ENCODE data around the gene TCF15. TPM values are rescaled to one million over a fixed set of nuclear protein-coding genes. Genes with fewer than 3 reads are reported as not detected.

TCF15 gene
- total and polyA plus RNA-seq, 2 of the 4 experiments (the other 2 are of a cell fraction), result not detected

- WGBS, 2 experiments (ENCODE audit: extremely low coverage in 2 of 2, insufficient read length in 1 of 2), result no CpG with 5 or more reads among the region's 2 CpGs
- Histone ChIP-seq H3K9me1 (ENCODE audit: insufficient read depth, low read length) (no peaks in the 10 kb centered on the region; the same call in 1 of the 2 replicates), H2BK5ac (ENCODE audit: low read depth, low read length, poor library complexity, severe bottlenecking) (no peak overlapping the region), H4K91ac (ENCODE audit: insufficient read depth, low read depth, low read length) (no peak overlapping the region), H2BK120ac (ENCODE audit: low read depth, low read length) (no peak overlapping the region), H3K9me3 (ENCODE audit: control insufficient read depth, insufficient read depth, low read length) (no peaks in the 10 kb centered on the region), H3K23ac (ENCODE audit: low read depth, low read length) (no peak overlapping the region), H3K27me3 (ENCODE audit: control insufficient read depth, insufficient read depth, low read length) (peaks cover 12% of the 10 kb centered on the region), H4K5ac (ENCODE audit: low read depth, low read length) (no peak overlapping the region), H3K9ac (ENCODE audit: low read depth, low read length) (no peak overlapping the region), H3K4me3 (ENCODE audit: insufficient read depth, low read depth, low read length) (no peak overlapping the region), H3K4me2 (ENCODE audit: low read depth, low read length) (no peak overlapping the region), H3K4ac (ENCODE audit: low read depth, low read length) (no peak overlapping the region), H2AFZ (replicated peaks; ENCODE audit: low read length, poor library complexity) (no peak overlapping the region), H4K20me1 (ENCODE audit: insufficient read depth, low read length) (no peaks in the 10 kb centered on the region), H3K27ac (ENCODE audit: insufficient read depth, low read length) (no peak overlapping the region), H2AK5ac (ENCODE audit: low read depth, low read length) (no peak overlapping the region), H3K14ac (replicated peaks; ENCODE audit: low read depth, low read length) (no peak overlapping the region), H3K36me3 (ENCODE audit: control insufficient read depth, insufficient read depth, low read length) (no peaks in the 10 kb centered on the region), H2BK15ac (ENCODE audit: low read depth, low read length) (no peak overlapping the region), H4K8ac (ENCODE audit: low read depth in 2 of 2, low read length in 2 of 2) (no peak overlapping the region), H2AK9ac (replicated peaks; ENCODE audit: low read depth, low read length, poor library complexity) (no peak overlapping the region), H2BK20ac (ENCODE audit: low read depth, low read length) (no peak overlapping the region), H3K18ac (ENCODE audit: low read depth, low read length) (no peak overlapping the region), H3K79me1 (ENCODE audit: low read depth in 1 of 2, low read length in 2 of 2) (no peaks in the 10 kb centered on the region), H3K4me1 (ENCODE audit: control insufficient read depth, insufficient read depth, low read length) (no peaks in the 10 kb centered on the region), H3K56ac (ENCODE audit: extremely low read depth, insufficient read depth, low read length) (no peak overlapping the region)
- ATAC-seq (ENCODE audit: low read depth), result no peak
- ChIA-PET POLR2A (ENCODE audit: unreplicated experiment) (no interaction called here), CTCF (no interaction called here)
- intact Hi-C loops (cut with micrococcal nuclease) (no loop called here), dilution Hi-C loops (cut with HindIII; ENCODE audit: low sequenced_read_pairs, unreplicated experiment) (no loop called here), in situ Hi-C loops (cut with MboI; ENCODE audit: low sequenced_read_pairs) (no loop called here)
- BruUV-seq (replicated peaks), result no TSS peak
- TF ChIP-seq CEBPB (IDR thresholded peaks at IDR 0.05; ENCODE audit: low read depth, low read length) (no peak), ELK1 (IDR thresholded peaks at IDR 0.05; ENCODE audit: borderline replicate concordance, low read depth, low read length) (no peak), BHLHE40 (IDR thresholded peaks at IDR 0.05; ENCODE audit: low read depth, low read length) (no peak), RAD21 (IDR thresholded peaks at IDR 0.05; ENCODE audit: low read length) (no peak), POLR2A (IDR thresholded peaks at IDR 0.05; ENCODE audit: low read depth, low read length) (no peak), MAZ (IDR thresholded peaks at IDR 0.05; ENCODE audit: borderline replicate concordance, low read depth, low read length) (no peak), RFX5 (IDR thresholded peaks at IDR 0.05; ENCODE audit: low read depth, low read length) (no peak), FOS (IDR thresholded peaks at IDR 0.05; ENCODE audit: low read depth, low read length) (no peak), NFE2L2 (IDR thresholded peaks at IDR 0.05; ENCODE audit: low read depth, low read length) (no peak), MXI1 (IDR thresholded peaks at IDR 0.05; ENCODE audit: borderline replicate concordance, low read depth, low read length) (no peak), RCOR1 (IDR thresholded peaks at IDR 0.05; ENCODE audit: insufficient replicate concordance, low read length) (no peak), USF2 (IDR thresholded peaks at IDR 0.05; ENCODE audit: low read depth, low read length) (no peak), CHD1 (IDR thresholded peaks at IDR 0.05; ENCODE audit: low read depth, low read length) (no peak)
- no peak for DNase-seq
These were observed 12.5 kb downstream of the TCF15 start for GRCh38 chr20:597560-597959.

All from IMR-90 (cell line).